BE2C (cell line): ENCODE results near the gene AK4.

Experiments
- DNase-seq: peaks from one replicate; pipeline ENCODE4 v3.0.0-alpha.2; 2020
- H3K27me3 ChIP-seq: fragments of 250-450 bp; sonication (Bioruptor Pico); 2 replicates; pipeline ENCODE4 v1.5.1; 2020; ENCODE audit warnings: mild to moderate bottlenecking
- H3K36me3 ChIP-seq: fragments of 250-450 bp; sonication (Bioruptor Pico); 2 replicates; pipeline ENCODE4 v1.5.1; 2020; ENCODE audit warnings: mild to moderate bottlenecking
- H3K4me1 ChIP-seq: fragments of 250-450 bp; sonication (Bioruptor Pico); 2 replicates; pipeline ENCODE4 v1.5.1; 2020
- H3K4me3 ChIP-seq: 2 replicates; pipeline ENCODE4 v1.5.1; 2011; ENCODE audit warnings: low read depth, low read length
- H3K9me3 ChIP-seq: fragments of 250-450 bp; sonication (Bioruptor Pico); 2 replicates; pipeline ENCODE4 v1.5.1; 2020
- CTCF ChIP-seq: IDR thresholded peaks from 2 replicates; pipeline ENCODE4 v1.5.1; 2012; ENCODE audit warnings: mild to moderate bottlenecking, low read depth, low read length

AK4 gene

GRCh38 chr1:65213271-65214023 is 65.4 kb downstream of the AK4 start:
- H3K27me3 ChIP-seq, result no peaks in the 10 kb centered on the region
- no peak for TF ChIP-seq CTCF
- no peak overlapping the region for H3K4me3 ChIP-seq
- H3K9me3 ChIP-seq, result no peaks in the 10 kb centered on the region
- no peaks in the 10 kb centered on the region for H3K4me1 ChIP-seq
- H3K36me3 ChIP-seq, result no peaks in the 10 kb centered on the region
- no peak for DNase-seq

- no peaks in the 10 kb centered on the region for H3K9me3 ChIP-seq
- DNase-seq, result no peak
- H3K27me3 ChIP-seq, result no peaks in the 10 kb centered on the region
- H3K4me3 ChIP-seq, result no peak overlapping the region
- no peaks in the 10 kb centered on the region for H3K4me1 ChIP-seq
- H3K36me3 ChIP-seq, result no peaks in the 10 kb centered on the region
- TF ChIP-seq CTCF, result no peak
Measured at GRCh38 chr1:65214340-65215027, 66.5 kb downstream of the AK4 start.

GRCh38 chr1:65216989-65217388 is 69.0 kb downstream of the AK4 start:
- Histone ChIP-seq H3K27me3 (no peaks in the 10 kb centered on the region), H3K9me3 (no peaks in the 10 kb centered on the region), H3K4me3 (no peak overlapping the region), H3K36me3 (no peaks in the 10 kb centered on the region), H3K4me1 (no peaks in the 10 kb centered on the region)
- no peak for DNase-seq
- TF ChIP-seq CTCF, result no peak

- H3K36me3 ChIP-seq, result no peaks in the 10 kb centered on the region
- H3K4me3 ChIP-seq, result no peak overlapping the region
- H3K9me3 ChIP-seq, result no peaks in the 10 kb centered on the region
- no peaks in the 10 kb centered on the region for H3K27me3 ChIP-seq
- no peak for TF ChIP-seq CTCF
- H3K4me1 ChIP-seq, result no peaks in the 10 kb centered on the region
- no peak for DNase-seq
Measured at GRCh38 chr1:65221638-65222339, 73.8 kb downstream of the AK4 start.

- H3K27me3 ChIP-seq, result no peaks in the 10 kb centered on the region
- H3K4me3 ChIP-seq, result no peak overlapping the region
- TF ChIP-seq CTCF, result no peak
- no peaks in the 10 kb centered on the region for H3K4me1 ChIP-seq
- no peak for DNase-seq
- H3K9me3 ChIP-seq, result no peaks in the 10 kb centered on the region
- no peaks in the 10 kb centered on the region for H3K36me3 ChIP-seq
Measured at GRCh38 chr1:65222340-65222940, 74.4 kb downstream of the AK4 start.
